SK-N-SH (cell line): ENCODE results near the gene CDKAL1.

Experiments used
- CHD2 ChIP-seq: fragments of 150-350 bp; IDR thresholded peaks from 2 replicates; pipeline ENCODE4 v1.6.1; 2018; ENCODE audit warnings: low read length; ENCODE audit not compliant: partially characterized antibody
- EP300 ChIP-seq, 2 experiments: IDR thresholded peaks; 2 replicates each; pipeline versions ENCODE4 v1.4.0 to v1.6.1; 2012; ENCODE audit warnings: borderline replicate concordance in 1 of 2, low read depth in 1 of 2, low read length in 1 of 2
- FOSL2 ChIP-seq: IDR thresholded peaks from 2 replicates; pipeline ENCODE4 v1.4.0; 2012; ENCODE audit warnings: low read depth, mild to moderate bottlenecking, moderate library complexity, borderline replicate concordance
- FOXM1 ChIP-seq: IDR thresholded peaks from 2 replicates; pipeline ENCODE4 v1.4.0; 2012; ENCODE audit warnings: low read depth, mild to moderate bottlenecking
- SIN3A ChIP-seq: IDR thresholded peaks from 2 replicates; pipeline ENCODE4 v1.6.1; 2012; ENCODE audit warnings: low read depth, mild to moderate bottlenecking, low read length, moderate library complexity, borderline replicate concordance
- USF2 ChIP-seq: fragments of 150-350 bp; IDR thresholded peaks from 2 replicates; pipeline ENCODE4 v1.6.1; 2017; ENCODE audit warnings: antibody characterized with exemption, low read length, low read depth, borderline replicate concordance
- TF ChIP-seq, protein P1 (sequence below): fragments of 200-600 bp; sonication (generic); IDR thresholded peaks from 2 replicates; pipeline ENCODE4 v1.6.1; 2017; ENCODE audit warnings: antibody characterized with exemption, mild to moderate bottlenecking, moderate library complexity

DNA sequence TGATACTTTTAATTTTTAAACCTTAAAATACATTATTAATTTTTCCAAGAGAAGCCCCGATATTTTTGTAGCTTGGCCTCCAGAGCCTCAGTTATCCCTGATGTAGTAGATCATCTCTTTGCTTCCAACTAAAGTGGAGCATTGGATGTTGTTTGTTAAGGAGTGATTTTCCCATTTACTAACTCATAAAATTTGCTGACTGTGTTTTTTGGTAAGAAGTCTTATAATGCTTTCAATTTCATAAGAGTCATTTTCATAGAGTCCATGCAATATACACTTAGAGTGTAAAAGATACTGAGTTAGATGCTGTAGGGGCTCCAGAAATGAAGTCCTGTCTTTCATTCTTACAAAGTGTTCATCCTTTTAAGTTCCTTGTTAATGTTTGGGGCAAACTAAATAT, 46.8 kb downstream of the CDKAL1 start:
- TF ChIP-seq SIN3A (no peak), EP300 (IDR thresholded peaks at IDR 0.05; ENCODE audit: borderline replicate concordance in 1 of 2, low read depth in 1 of 2, low read length in 1 of 2) (no peak), USF2 (no peak), FOXM1 (no peak), CHD2 (no peak), FOSL2 (no peak)
- TF ChIP-seq, protein P1, sequence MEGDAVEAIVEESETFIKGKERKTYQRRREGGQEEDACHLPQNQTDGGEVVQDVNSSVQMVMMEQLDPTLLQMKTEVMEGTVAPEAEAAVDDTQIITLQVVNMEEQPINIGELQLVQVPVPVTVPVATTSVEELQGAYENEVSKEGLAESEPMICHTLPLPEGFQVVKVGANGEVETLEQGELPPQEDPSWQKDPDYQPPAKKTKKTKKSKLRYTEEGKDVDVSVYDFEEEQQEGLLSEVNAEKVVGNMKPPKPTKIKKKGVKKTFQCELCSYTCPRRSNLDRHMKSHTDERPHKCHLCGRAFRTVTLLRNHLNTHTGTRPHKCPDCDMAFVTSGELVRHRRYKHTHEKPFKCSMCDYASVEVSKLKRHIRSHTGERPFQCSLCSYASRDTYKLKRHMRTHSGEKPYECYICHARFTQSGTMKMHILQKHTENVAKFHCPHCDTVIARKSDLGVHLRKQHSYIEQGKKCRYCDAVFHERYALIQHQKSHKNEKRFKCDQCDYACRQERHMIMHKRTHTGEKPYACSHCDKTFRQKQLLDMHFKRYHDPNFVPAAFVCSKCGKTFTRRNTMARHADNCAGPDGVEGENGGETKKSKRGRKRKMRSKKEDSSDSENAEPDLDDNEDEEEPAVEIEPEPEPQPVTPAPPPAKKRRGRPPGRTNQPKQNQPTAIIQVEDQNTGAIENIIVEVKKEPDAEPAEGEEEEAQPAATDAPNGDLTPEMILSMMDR, result no peak
